NCI-H2029 treated with DMSO at 0.1 percent for 48 hours (cell line): Measurements from ENCODE around the gene DCTD.

Experiments
- DNase-seq: peaks from one replicate; lab custom pipeline; 2025; lab: John Stamatoyannopoulos, UW

The DCTD gene

GRCh38 chr4:182890202-182890601 lies 27.0 kb downstream of the DCTD start:
- DNase-seq = no peak

DNA sequence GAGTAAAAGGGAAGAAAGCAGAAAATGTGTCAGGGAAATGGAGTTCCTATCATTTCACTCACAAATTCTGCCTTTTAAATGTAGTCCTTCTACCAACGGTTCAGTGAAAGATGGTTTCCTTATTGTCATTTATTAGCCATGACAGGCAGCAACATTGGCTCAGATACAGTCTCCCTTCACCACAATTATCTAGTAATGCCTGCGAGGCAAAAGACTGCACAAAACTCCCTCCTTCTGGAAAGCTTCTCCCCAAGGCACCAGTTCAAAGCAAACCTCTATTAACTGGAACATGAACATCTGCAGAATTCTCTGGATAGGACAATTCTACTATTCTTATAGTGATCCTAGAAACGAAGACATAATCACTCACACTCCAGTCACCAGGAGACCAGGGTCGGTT lies 28.3 kb downstream of the DCTD start:
- no peak for DNase-seq

- no peak for DNase-seq
Measured at GRCh38 chr4:182886768-182887167, 30.4 kb downstream of the DCTD start.

- no peak for DNase-seq
Measured at GRCh38 chr4:182886205-182886604, 31.0 kb downstream of the DCTD start.

DNA sequence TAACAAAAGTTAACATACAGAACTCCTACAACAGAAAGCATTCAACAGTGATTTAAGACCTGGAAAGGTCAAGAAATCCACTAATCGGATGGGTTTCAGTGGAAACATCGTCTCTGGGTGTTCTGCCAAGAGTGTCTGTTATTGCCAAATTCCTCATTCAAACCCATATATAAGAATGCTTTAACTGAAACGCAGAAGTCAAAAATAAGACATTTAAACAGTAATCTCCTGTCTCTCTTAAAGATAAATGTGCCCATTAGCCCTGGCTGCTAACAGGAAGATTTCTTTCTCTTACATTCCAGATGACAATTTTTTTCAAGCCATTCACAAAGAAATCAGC lies 31.5 kb downstream of the DCTD start:
- no peak for DNase-seq

DNA sequence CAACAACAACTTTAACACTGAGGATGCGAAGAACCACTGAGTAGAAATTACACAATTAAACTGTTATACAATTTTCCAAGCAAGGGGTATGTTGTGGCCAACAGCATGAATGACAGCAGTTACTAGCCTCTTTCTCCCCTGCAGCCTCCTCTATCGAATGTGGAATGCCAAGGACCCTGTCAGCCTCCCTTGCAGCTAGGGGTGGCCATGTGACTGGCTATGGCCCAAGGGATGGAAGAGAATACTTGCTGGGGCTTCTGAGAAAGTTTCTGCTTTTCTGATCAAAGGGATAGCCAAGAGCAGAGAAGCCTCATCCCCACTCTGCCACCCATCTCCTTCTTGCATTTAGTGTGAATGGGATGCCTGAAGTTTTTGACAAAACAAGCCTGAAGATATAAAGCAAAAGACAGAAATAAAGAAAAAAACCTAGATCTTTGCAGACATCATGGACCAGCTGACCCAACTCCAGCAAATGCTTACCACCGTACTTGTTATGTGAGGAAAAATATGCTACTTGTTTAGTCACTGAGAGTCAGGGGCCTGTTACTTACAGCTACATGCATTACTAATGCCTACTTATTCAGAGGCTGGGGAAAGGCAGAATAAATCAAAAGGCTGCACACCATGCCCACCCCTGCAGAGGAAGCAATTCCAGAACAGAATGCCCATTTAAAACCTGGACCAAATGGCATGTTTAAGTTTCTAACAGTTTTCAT lies 32.0 kb downstream of the DCTD start:
- DNase-seq = no peak

GRCh38 chr4:182884040-182884439 lies 33.1 kb downstream of the DCTD start:
- DNase-seq = no peak

- no peak for DNase-seq
Measured at GRCh38 chr4:182883351-182883750, 33.8 kb downstream of the DCTD start.

DNA sequence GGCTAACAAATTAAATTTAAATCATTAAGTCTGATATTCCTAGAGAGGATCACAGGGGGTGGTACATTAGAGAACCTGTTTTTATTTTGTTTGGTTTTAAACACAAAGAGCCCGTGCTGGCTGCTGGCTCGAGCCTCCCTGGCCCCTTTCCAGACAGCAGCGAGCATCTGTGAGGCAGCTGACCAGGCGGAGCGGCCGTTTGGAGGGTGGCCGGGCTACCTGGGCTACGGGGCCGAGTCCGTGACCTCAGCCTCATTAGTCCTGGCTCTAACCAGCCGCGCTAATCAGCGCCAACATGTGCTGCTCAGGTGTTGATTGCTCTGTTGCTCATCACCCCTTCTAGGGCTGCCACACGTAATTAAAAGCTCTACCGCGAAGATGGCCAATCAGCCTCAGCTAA lies 35.3 kb downstream of the DCTD start:
- no peak for DNase-seq

- no peak for DNase-seq
Measured at GRCh38 chr4:182880387-182881356, 36.5 kb downstream of the DCTD start.

DNA sequence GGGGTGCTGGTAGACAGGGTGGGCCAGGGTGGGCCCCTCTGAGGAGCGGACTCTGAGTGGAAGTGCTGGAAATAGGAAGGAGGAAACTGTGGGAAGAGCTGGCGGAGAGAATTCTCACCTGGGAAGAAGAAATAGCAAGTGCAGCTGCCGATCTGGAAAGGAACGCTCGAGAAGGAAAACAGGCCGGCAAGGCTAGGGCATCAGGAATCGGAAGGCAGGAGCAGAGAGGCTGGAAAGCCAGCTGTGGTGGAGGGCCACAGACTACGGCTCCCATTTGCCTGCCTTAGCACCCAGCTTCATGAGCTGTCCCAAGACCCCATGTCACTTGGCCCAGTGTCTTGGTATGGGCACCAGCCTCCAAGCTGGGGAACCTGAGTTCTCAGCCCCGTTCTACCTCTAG lies 37.3 kb downstream of the DCTD start:
- DNase-seq = no peak

DNA sequence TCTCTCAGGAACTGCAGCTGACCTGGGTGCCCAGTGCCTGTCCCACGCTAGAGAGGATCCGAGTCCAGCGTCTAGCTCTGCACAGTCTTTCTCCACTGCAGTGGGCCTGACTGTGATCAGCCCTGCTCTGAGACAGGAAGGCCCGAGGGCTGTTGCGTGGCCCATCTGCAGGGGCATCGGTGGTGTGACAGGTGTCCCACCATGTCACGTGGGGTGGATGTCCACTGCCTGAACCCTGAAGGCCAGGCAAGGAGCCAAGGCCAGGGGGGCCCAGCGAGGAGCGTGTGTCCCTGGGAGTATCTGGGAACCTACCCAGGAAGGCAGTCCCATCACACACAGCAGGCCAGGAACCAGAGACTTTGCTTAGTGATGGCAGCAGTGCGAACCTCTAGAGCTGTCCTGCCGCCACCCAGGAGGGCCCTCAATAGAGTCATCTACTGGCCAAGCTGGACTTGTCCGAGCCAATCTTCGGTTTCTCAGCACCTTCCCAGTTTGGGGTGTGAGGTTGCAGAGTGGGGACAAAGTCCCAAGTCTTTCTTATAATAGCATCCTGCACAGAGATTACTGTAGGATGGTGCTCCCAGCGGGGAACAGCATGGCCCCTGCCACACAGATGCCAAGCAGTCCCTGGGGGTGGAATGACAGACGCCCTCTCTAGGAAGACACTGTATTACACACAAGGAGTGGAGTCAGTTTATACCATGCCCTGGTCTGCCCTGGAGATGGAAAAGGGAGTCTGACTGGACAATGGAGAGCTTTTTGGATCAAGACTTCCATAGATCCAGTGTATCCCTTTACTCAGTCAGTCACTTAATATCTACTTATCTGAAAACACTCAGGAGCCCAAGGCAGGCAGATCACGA lies 38.3 kb downstream of the DCTD start:
- DNase-seq = no peak

- no peak for DNase-seq
Measured at GRCh38 chr4:182877326-182877883, 39.8 kb downstream of the DCTD start.

GRCh38 chr4:182876427-182876826 lies 40.8 kb downstream of the DCTD start:
- no peak for DNase-seq

- no peak for DNase-seq
Measured at GRCh38 chr4:182875453-182876405, 41.5 kb downstream of the DCTD start.

DNA sequence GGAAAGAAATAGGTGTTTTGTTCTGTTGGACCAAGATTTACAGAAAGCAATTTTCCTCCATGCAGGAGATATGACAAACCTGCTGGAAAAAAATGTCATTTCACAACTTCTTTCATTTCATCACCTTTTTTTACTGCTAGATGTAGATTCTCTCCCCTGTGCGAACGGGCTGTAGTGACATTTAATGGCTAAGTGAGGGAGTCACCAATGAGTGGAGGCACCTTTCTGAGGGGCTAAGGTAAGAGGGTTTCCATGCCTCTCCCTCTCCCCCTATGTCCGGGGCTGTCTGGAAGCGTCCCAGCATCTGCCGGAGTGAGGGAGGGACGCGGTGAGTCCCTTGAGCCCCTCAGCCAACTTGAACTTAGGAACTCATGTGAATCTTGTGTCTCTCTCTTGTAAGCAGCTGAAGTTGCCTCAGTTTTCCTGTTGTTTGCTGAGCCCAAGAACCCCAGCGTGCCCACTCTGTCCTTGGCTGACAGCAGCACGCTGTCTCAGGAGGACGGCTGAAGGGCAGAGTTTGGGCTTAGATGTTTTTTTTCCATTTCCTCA lies 42.3 kb downstream of the DCTD start:
- no peak for DNase-seq

DNA sequence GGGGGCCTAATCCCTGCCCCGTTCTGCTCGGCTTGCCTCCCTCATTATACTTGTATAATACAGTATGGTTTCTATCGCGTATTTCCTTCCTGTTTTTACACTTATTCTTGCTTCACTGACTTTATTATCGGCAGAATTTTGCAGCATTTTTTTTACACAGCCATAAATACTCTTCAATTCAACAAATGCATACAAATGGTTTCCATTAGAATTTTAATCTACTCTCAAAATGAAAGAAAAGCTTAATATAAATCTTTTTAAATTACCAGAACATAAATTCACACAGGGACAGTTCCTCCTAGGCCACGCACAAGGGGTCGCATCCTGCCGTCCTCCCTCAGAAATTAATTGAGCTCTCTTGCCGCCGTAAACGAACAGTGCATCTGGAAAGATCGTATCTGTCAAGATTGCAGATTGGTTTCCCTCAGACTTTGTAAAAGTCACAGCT lies 42.9 kb downstream of the DCTD start:
- DNase-seq = no peak

DNA sequence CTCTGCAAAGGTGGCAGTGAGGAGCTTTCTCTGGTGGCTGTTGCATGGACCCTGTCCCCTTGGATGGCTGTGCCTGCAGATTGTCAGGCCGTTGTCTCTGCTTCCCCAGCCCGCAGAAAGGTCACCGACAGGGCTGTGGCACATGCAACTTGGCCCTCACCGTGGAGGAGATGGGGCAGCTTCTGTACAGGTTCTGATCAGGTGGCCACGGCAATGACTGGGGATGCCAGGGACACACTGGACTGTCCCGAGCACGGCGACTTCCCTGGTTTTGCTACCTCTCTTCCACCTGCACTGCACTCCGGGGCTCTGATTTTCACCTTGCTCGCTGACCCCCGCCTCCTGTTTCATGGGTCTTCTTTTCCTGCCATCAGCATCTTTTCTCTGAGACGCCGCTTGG lies 43.5 kb downstream of the DCTD start:
- DNase-seq = no peak

DNA sequence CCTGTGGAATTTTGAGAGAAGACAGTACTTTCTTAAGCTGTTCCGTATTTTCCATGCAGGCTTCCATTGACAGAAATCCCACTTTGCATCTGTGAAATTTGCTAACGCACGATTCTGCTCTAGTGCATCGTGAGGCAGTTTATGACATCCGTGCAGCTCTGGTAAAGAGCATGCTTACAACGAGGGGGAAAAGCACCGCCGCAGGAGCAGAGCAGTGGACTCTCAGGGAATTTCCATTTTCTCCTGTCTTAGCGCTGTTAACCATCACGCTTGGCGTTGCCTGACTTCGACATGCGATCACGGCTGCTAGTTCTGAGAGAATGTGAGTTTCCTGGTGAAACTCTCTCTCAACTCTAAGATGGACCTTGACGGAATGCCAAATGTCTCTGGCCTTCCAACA lies 43.9 kb downstream of the DCTD start:
- no peak for DNase-seq

- DNase-seq = no peak
Measured at GRCh38 chr4:182872886-182873285, 44.3 kb downstream of the DCTD start.

GRCh38 chr4:182871616-182872015 lies 45.6 kb downstream of the DCTD start:
- DNase-seq = no peak
